CD14-positive monocyte (primary cell): ENCODE results near the gene DET1. TPM values are rescaled to one million over a fixed set of nuclear protein-coding genes. Genes with fewer than 3 reads are reported as not detected.

Experiments used
- DNase-seq, 3 donors: peaks; one replicate each; pipeline ENCODE4 v3.0.0-alpha.2; 2011 to 2022
- H2AFZ ChIP-seq: 2 replicates; pipeline ENCODE4 v1.6.0; 2012; ENCODE audit warnings: mild to moderate bottlenecking, low read depth, low read length, inconsistent platforms; ENCODE audit not compliant: insufficient read depth, poor library complexity, severe bottlenecking
- H3K27ac ChIP-seq, 2 donors: 1 replicate in 1 of 2; 2 replicates in 1 of 2; pipeline ENCODE4 v1.5.1; 2012 to 2013; ENCODE audit warnings: low read length in 2 of 2, control low read depth in 1 of 2, inconsistent platforms in 1 of 2, low read depth in 1 of 2, mild to moderate bottlenecking in 1 of 2
- H3K27me3 ChIP-seq, 2 donors: one replicate each; pipeline versions ENCODE4 v1.6.0 to v1.6.1; 2011 to 2013; ENCODE audit warnings: low read length in 2 of 2; ENCODE audit not compliant: control insufficient read depth in 2 of 2, insufficient read depth in 2 of 2
- H3K36me3 ChIP-seq, 2 donors: replicated peaks in 1 of 2; 1 replicate in 1 of 2; 2 replicates in 1 of 2; pipeline versions ENCODE4 v1.5.1 to v1.6.1; 2012 to 2013; ENCODE audit warnings: low read length in 2 of 2, control low read depth in 1 of 2, inconsistent platforms in 1 of 2, mild to moderate bottlenecking in 1 of 2; ENCODE audit not compliant: insufficient read depth in 2 of 2, control insufficient read depth in 1 of 2
- H3K4me1 ChIP-seq, 2 donors: 1 replicate in 1 of 2; 2 replicates in 1 of 2; pipeline versions ENCODE4 v1.5.1 to v1.6.1; 2012 to 2013; ENCODE audit warnings: low read length in 2 of 2, control low read depth in 1 of 2, inconsistent platforms in 1 of 2, mild to moderate bottlenecking in 1 of 2, moderate library complexity in 1 of 2; ENCODE audit not compliant: insufficient read depth in 2 of 2, control insufficient read depth in 1 of 2
- H3K4me2 ChIP-seq: replicated peaks from 2 replicates; pipeline ENCODE3; 2012; ENCODE audit warnings: low read length, moderate library complexity, mild to moderate bottlenecking; ENCODE audit not compliant: poor library complexity, severe bottlenecking; ENCODE audit errors: extremely low read depth
- H3K4me3 ChIP-seq, 3 experiments: fragments of 200-600 bp in 1 of 3; sonication (generic) in 1 of 3; replicated peaks in 1 of 3; 1 replicate in 2 of 3; 2 replicates in 1 of 3; pipeline ENCODE4 v1.5.1; 2011 to 2013; ENCODE audit warnings: low read length in 3 of 3, mild to moderate bottlenecking in 3 of 3, control low read depth in 2 of 3, low read depth in 2 of 3, inconsistent platforms in 1 of 3, moderate library complexity in 1 of 3
- H3K79me2 ChIP-seq: 2 replicates; pipeline ENCODE4 v1.6.0; 2012; ENCODE audit warnings: mild to moderate bottlenecking, control low read depth, inconsistent platforms, low read length, moderate library complexity; ENCODE audit not compliant: insufficient read depth
- H3K9ac ChIP-seq: 2 replicates; pipeline ENCODE4 v1.6.0; 2017; ENCODE audit warnings: low read length, mild to moderate bottlenecking; ENCODE audit not compliant: insufficient read depth, poor library complexity, severe bottlenecking
- H3K9me3 ChIP-seq, 2 donors: replicated peaks in 1 of 2; 1 replicate in 1 of 2; 2 replicates in 1 of 2; pipeline versions ENCODE4 v1.5.1 to v1.6.1; 2012 to 2013; ENCODE audit warnings: low read length in 2 of 2, control low read depth in 1 of 2; ENCODE audit not compliant: control insufficient read depth in 1 of 2, insufficient read depth in 1 of 2
- H4K20me1 ChIP-seq: 2 replicates; pipeline ENCODE4 v1.6.0; 2012; ENCODE audit warnings: mild to moderate bottlenecking, low read length, control low read depth, moderate library complexity; ENCODE audit not compliant: insufficient read depth
- H3K27ac Mint-ChIP-seq, 7 donors: one replicate each; pipeline ENCODE4 v1.8.0; 2020; ENCODE audit warnings: mild to moderate bottlenecking in 7 of 7, mixed read lengths in 7 of 7, moderate library complexity in 6 of 7, inconsistent platforms in 2 of 7
- H3K27me3 Mint-ChIP-seq, 3 donors: one replicate each; pipeline ENCODE4 v1.8.0; 2021 to 2022; ENCODE audit warnings: low read depth in 3 of 3, mild to moderate bottlenecking in 3 of 3, mixed read lengths in 3 of 3, moderate library complexity in 3 of 3, inconsistent platforms in 1 of 3
- H3K36me3 Mint-ChIP-seq, 2 donors: one replicate each; pipeline ENCODE4 v1.8.0; 2020; ENCODE audit warnings: mixed read lengths in 2 of 2, inconsistent platforms in 1 of 2, mild to moderate bottlenecking in 1 of 2
- H3K4me1 Mint-ChIP-seq: one replicate; pipeline ENCODE4 v1.8.0; 2020; ENCODE audit warnings: mild to moderate bottlenecking, mixed read lengths
- H3K4me3 Mint-ChIP-seq, 2 donors: one replicate each; pipeline ENCODE4 v1.8.0; 2020; ENCODE audit warnings: mild to moderate bottlenecking in 2 of 2, mixed read lengths in 2 of 2, moderate library complexity in 1 of 2
- H3K9me3 Mint-ChIP-seq, 7 donors: one replicate each; pipeline ENCODE4 v1.8.0; 2020 to 2022; ENCODE audit warnings: mixed read lengths in 7 of 7, mild to moderate bottlenecking in 6 of 7, moderate library complexity in 6 of 7, inconsistent platforms in 2 of 7
- CTCF ChIP-seq: fragments of 200-600 bp; IDR thresholded peaks from one replicate; pipeline ENCODE4 v1.8.0; 2022; ENCODE audit warnings: antibody characterized with exemption, mild to moderate bottlenecking
- WGBS: methylation state at CpG from one replicate; pipeline ENCODE4 v1.1.5; 2013; ENCODE audit warnings: missing lambda C conversion rate; ENCODE audit not compliant: insufficient coverage; 5-methylcytosine and 5-hydroxymethylcytosine counted together
- intact Hi-C, 2 donors: fragments of 100-400 bp; cut with micrococcal nuclease; formaldehyde crosslinking; loops; one replicate each; pipeline versions ENCODE4 v1.15.0 to v1.15.1; 2023
- polyA plus RNA-seq, 3 donors: library from polyadenylated mRNA; depleted of rRNA in 1 of 3; unstranded in 2 of 3; stranded (reverse) in 1 of 3; fragments of 300-500 nt in 2 of 3; fragments of >200 nt in 1 of 3; fragmentation: Illumina TruSeq in 2 of 3; gene quantifications; 1 replicate in 2 of 3; 2 replicates in 1 of 3; pipeline ENCODE4 v1.2.3, GENCODE V29; 2012 to 2021

Gene DET1
- polyA plus RNA-seq, 3 donors = 0.88 to 3.4 (median 1.8) TPM

GRCh38 chr15:88467935-88468528 is 78.4 kb downstream of the DET1 start:
- 1% methylated on average over 8 of the region's 17 CpGs for WGBS
- no peak for DNase-seq
- no peaks in the 10 kb centered on the region for H3K9me3 ChIP-seq
- H4K20me1 ChIP-seq = no peaks in the 10 kb centered on the region
- Mint-ChIP-seq H3K27me3 (no peaks in the 10 kb centered on the region), H3K9me3 (no peaks in the 10 kb centered on the region), H3K27ac (peak overlapping the region; percentile 91 to 99 (median 98)), H3K4me3 (peak overlapping the region; percentile 86 to 95), H3K36me3 (peaks cover 33 to 37% of the 10 kb centered on the region in 2 donors), H3K4me1 (peaks cover 20% of the 10 kb centered on the region)
- H3K4me1 ChIP-seq = peaks cover 15 to 27% of the 10 kb centered on the region in 2 donors
- H3K9ac ChIP-seq = peak overlapping the region; percentile 84
- H3K4me3 ChIP-seq = peak overlapping the region; percentile 91 to 95 (median 92)
- no peak for TF ChIP-seq CTCF
- no peaks in the 10 kb centered on the region for H3K27me3 ChIP-seq
- peaks cover 27 to 50% of the 10 kb centered on the region in 2 donors for H3K36me3 ChIP-seq
- intact Hi-C loops = loop anchor here (5.0 to 10.0 kb wide), 3 partner anchors 79 to 1107 kb away; partner anchors contain the start of genes AEN (in 2 of the 2), DET1 (in 1 of the 2) and TICRR (in 1 of the 2)
- peak overlapping the region; percentile 92 for H3K4me2 ChIP-seq
- peak overlapping the region; percentile 60 to 96 for H3K27ac ChIP-seq
- peak overlapping the region; percentile 97 for H2AFZ ChIP-seq
- H3K79me2 ChIP-seq = peaks cover 31% of the 10 kb centered on the region

GRCh38 chr15:88467073-88467934 is 79.2 kb downstream of the DET1 start, which contains the start of the genes MRPL46 and MRPS11:
MRPL46 (minus strand) TSS chr15:88467388; CDS start chr15:88467377, 11 bp downstream.
MRPS11 (plus strand) TSS chr15:88467708; CDS start chr15:88467718, 10 bp downstream.
- Mint-ChIP-seq H3K27ac (peak within 1 kb of the TSS; percentile 91 to 99 (median 98)), H3K9me3 (no peaks in the 10 kb centered on the region), H3K4me3 (peak within 1 kb of the TSS; percentile 86 to 95), H3K36me3 (peaks cover 33 to 36% of the 10 kb centered on the region in 2 donors), H3K27me3 (no peaks in the 10 kb centered on the region), H3K4me1 (peaks cover 20% of the 10 kb centered on the region)
- WGBS = 0% methylated on average over 41 of the region's 55 CpGs
- Histone ChIP-seq H3K79me2 (peaks cover 31% of the 10 kb centered on the region), H3K4me1 (peaks cover 15 to 27% of the 10 kb centered on the region in 2 donors), H3K4me2 (peak within 1 kb of the TSS; percentile 92), H3K4me3 (peak within 1 kb of the TSS; percentile 91 to 95 (median 92)), H3K36me3 (peaks cover 27 to 50% of the 10 kb centered on the region in 2 donors), H3K9me3 (no peaks in the 10 kb centered on the region), H3K27ac (peak within 1 kb of the TSS; percentile 60 to 96), H4K20me1 (no peaks in the 10 kb centered on the region), H3K9ac (peak within 1 kb of the TSS; percentile 84), H3K27me3 (no peaks in the 10 kb centered on the region), H2AFZ (peak within 1 kb of the TSS; percentile 97)
- peak; percentile 79 to 86 (median 81) for DNase-seq
- no peak for TF ChIP-seq CTCF
- intact Hi-C loops = loop anchor here (5.0 to 10.0 kb wide), 3 partner anchors 80 to 1107 kb away; partner anchors contain the start of genes AEN (in 2 of the 2), DET1 (in 1 of the 2) and TICRR (in 1 of the 2)
